ENCODE results near the gene GTPBP1. TPM values are rescaled to one million over a fixed set of nuclear protein-coding genes. Genes with fewer than 3 reads are reported as not detected.

Gene GTPBP1
- total and polyA plus RNA-seq, 2 of the 13 experiments (the other 11 are each of a cell fraction or from before 2014, with no cell fraction given): 22.3 to 27.0 TPM

DNA sequence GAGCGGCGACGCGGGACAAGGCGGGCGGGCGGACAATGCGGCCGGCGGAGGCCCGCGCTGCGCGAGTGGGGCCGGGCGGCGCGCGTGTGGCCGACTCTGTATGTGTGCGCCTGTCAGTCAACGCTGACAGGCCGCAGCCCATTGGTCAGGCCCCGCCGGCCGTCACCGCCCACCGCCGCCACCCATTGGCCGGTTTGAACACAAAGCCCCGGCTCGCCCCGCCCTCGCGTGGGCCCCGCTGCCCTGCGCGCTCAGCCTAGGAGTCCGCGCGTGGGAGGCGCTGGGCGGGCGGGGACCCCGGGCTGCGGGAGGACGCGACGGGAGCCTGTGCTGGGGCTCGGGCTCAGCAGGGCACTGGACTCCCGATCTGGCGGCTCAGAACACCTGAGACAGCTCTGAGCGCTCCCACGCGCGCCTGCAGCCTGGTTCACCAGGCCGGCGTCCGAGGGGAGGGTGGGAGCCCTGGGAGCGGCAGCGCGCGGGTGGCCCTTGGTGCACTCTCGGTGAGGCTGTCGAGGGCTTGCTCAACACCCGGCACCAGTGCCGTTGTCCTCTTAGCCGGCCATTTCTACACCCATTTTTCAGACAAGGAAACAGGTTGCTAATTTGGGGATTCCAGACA, 50.3 kb downstream of the GTPBP1 start, which contains the start of gene SUN2:
Gene SUN2 (minus strand): TSS at position 88 of the 622 bp plus-strand sequence. CDS start 3,370 bp downstream, outside the sequence.
- peaks cover 13 to 20% of the 10 kb centered on the region in 2 experiments; a peak in 4 of 5 replicates for H3K36me3 ChIP-seq (replicated peaks in 1 of 2; ENCODE audit: control insufficient read depth in 1 of 2, insufficient read depth in 2 of 2, low read length in 2 of 2)
- intact Hi-C loops (cut with micrococcal nuclease; ENCODE audit: unreplicated experiment): no loop called here
- H2AFZ ChIP-seq (ENCODE audit: low read length): no peak within 1 kb of the TSS
- no peaks in the 10 kb centered on the region; a peak in 2 of 5 replicates for H3K27me3 ChIP-seq (ENCODE audit: control insufficient read depth in 1 of 2, insufficient read depth in 2 of 2, low read length in 2 of 2)
- ChIA-PET POLR2A (interaction anchor here (0.7 to 1.6 kb wide), 5 partner anchors 8 to 643 kb away, joined by 3 to 5 read pairs (median 3); partner anchors contain the start of gene TOMM22), CTCF (ENCODE audit: low intra/inter-chr PET ratio, low total read pairs) (no interaction called here)
- FAIRE-seq (no peak), DNase-seq (ENCODE audit: low spot score) (peak; percentile 69), ATAC-seq (peak; percentile 63)
- H3K9me3 ChIP-seq (ENCODE audit: low read length): no peaks in the 10 kb centered on the region
- in situ Hi-C loops (cut with HindIII; ENCODE audit: extremely low pct_ligation_motif_present, low pct_unique_long_range_greater_than_20kb): no loop called here
- H3K9ac ChIP-seq (ENCODE audit: insufficient read depth, low read depth, low read length): peak within 1 kb of the TSS; percentile 91
- peak within 1 kb of the TSS; percentile 98 for H3K27ac ChIP-seq (ENCODE audit: extremely low read length, insufficient read depth, low read length)
- H3K4me1 ChIP-seq (ENCODE audit: insufficient read depth, low read length): peaks cover 61% of the 10 kb centered on the region
- peak within 1 kb of the TSS; percentile 69 to 92 (median 72) for H3K4me3 ChIP-seq (replicated peaks in 1 of 3; ENCODE audit: insufficient read depth in 1 of 3, low read depth in 2 of 3, low read length in 3 of 3)
- no peaks in the 10 kb centered on the region for H4K20me1 ChIP-seq (ENCODE audit: insufficient read depth, low read length)
- no TSS peak for BruUV-seq (replicated peaks)
- H3K4me2 ChIP-seq (ENCODE audit: low read depth, low read length): peak within 1 kb of the TSS; percentile 99
- WGBS (ENCODE audit: low lambda C conversion rate): 0% methylated on average over 5 of the region's 68 CpGs
- H3K79me2 ChIP-seq (ENCODE audit: insufficient read depth, low read length): peaks cover 3% of the 10 kb centered on the region
- TF ChIP-seq MEIS1 (CRISPR knock-in tag; IDR thresholded peaks at IDR 0.05; ENCODE audit: borderline replicate concordance) (peak; percentile 27; the same call in 1 of the 2 replicates), RARA (CRISPR knock-in tag; IDR thresholded peaks at IDR 0.05) (no peak), POLR2A (IDR thresholded peaks at IDR 0.05; ENCODE audit: insufficient read depth in 1 of 2, low read depth in 2 of 2, low read length in 2 of 2) (peak in 1 of 2 experiments; percentile 61; a peak in 1 of 4 replicates), FOXA1 (IDR thresholded peaks at IDR 0.05) (no peak), FOXA1 (CRISPR knock-in tag; IDR thresholded peaks at IDR 0.05) (0 out of 2 replicates have a peak, but pooled peaks have one; percentile 15), ZNF329 (CRISPR knock-in tag; IDR thresholded peaks at IDR 0.05; ENCODE audit: low read depth) (0 out of 2 replicates have a peak, but pooled peaks have one; percentile 16), RXRA (CRISPR knock-in tag; IDR thresholded peaks at IDR 0.05) (peak; percentile 26; the same call in 1 of the 2 replicates), ZBTB21 (CRISPR knock-in tag; IDR thresholded peaks at IDR 0.05) (no peak), ZNF644 (CRISPR knock-in tag; IDR thresholded peaks at IDR 0.05; ENCODE audit: low read depth) (no peak), ATF1 (CRISPR knock-in tag; IDR thresholded peaks at IDR 0.05) (no peak), ZSCAN29 (CRISPR knock-in tag; conservative IDR thresholded peaks at IDR 0.05) (no peak), NKX3-1 (CRISPR knock-in tag; IDR thresholded peaks at IDR 0.05) (no peak; the same call in 1 of the 2 replicates), ZNF205 (CRISPR knock-in tag; IDR thresholded peaks at IDR 0.05) (peak; percentile 15; the same call in 1 of the 2 replicates), CHCHD3 (CRISPR knock-in tag; IDR thresholded peaks at IDR 0.05) (no peak)
- TF ChIP-seq, protein P1, sequence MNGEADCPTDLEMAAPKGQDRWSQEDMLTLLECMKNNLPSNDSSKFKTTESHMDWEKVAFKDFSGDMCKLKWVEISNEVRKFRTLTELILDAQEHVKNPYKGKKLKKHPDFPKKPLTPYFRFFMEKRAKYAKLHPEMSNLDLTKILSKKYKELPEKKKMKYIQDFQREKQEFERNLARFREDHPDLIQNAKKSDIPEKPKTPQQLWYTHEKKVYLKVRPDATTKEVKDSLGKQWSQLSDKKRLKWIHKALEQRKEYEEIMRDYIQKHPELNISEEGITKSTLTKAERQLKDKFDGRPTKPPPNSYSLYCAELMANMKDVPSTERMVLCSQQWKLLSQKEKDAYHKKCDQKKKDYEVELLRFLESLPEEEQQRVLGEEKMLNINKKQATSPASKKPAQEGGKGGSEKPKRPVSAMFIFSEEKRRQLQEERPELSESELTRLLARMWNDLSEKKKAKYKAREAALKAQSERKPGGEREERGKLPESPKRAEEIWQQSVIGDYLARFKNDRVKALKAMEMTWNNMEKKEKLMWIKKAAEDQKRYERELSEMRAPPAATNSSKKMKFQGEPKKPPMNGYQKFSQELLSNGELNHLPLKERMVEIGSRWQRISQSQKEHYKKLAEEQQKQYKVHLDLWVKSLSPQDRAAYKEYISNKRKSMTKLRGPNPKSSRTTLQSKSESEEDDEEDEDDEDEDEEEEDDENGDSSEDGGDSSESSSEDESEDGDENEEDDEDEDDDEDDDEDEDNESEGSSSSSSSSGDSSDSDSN (CRISPR knock-in tag; IDR thresholded peaks at IDR 0.05): no peak
- TF ChIP-seq, protein P2, sequence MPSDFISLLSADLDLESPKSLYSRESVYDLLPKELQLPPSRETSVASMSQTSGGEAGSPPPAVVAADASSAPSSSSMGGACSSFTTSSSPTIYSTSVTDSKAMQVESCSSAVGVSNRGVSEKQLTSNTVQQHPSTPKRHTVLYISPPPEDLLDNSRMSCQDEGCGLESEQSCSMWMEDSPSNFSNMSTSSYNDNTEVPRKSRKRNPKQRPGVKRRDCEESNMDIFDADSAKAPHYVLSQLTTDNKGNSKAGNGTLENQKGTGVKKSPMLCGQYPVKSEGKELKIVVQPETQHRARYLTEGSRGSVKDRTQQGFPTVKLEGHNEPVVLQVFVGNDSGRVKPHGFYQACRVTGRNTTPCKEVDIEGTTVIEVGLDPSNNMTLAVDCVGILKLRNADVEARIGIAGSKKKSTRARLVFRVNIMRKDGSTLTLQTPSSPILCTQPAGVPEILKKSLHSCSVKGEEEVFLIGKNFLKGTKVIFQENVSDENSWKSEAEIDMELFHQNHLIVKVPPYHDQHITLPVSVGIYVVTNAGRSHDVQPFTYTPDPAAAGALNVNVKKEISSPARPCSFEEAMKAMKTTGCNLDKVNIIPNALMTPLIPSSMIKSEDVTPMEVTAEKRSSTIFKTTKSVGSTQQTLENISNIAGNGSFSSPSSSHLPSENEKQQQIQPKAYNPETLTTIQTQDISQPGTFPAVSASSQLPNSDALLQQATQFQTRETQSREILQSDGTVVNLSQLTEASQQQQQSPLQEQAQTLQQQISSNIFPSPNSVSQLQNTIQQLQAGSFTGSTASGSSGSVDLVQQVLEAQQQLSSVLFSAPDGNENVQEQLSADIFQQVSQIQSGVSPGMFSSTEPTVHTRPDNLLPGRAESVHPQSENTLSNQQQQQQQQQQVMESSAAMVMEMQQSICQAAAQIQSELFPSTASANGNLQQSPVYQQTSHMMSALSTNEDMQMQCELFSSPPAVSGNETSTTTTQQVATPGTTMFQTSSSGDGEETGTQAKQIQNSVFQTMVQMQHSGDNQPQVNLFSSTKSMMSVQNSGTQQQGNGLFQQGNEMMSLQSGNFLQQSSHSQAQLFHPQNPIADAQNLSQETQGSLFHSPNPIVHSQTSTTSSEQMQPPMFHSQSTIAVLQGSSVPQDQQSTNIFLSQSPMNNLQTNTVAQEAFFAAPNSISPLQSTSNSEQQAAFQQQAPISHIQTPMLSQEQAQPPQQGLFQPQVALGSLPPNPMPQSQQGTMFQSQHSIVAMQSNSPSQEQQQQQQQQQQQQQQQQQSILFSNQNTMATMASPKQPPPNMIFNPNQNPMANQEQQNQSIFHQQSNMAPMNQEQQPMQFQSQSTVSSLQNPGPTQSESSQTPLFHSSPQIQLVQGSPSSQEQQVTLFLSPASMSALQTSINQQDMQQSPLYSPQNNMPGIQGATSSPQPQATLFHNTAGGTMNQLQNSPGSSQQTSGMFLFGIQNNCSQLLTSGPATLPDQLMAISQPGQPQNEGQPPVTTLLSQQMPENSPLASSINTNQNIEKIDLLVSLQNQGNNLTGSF (CRISPR knock-in tag; IDR thresholded peaks at IDR 0.05): 0 out of 2 replicates have a peak, but pooled peaks have one; percentile 60
- TF ChIP-seq, protein P3, sequence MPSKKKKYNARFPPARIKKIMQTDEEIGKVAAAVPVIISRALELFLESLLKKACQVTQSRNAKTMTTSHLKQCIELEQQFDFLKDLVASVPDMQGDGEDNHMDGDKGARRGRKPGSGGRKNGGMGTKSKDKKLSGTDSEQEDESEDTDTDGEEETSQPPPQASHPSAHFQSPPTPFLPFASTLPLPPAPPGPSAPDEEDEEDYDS (CRISPR knock-in tag; IDR thresholded peaks at IDR 0.05): peak; percentile 20; the same call in 1 of the 2 replicates
- TF ChIP-seq, protein P4, sequence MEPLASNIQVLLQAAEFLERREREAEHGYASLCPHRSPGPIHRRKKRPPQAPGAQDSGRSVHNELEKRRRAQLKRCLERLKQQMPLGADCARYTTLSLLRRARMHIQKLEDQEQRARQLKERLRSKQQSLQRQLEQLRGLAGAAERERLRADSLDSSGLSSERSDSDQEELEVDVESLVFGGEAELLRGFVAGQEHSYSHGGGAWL (CRISPR knock-in tag; IDR thresholded peaks at IDR 0.05): 0 out of 2 replicates have a peak, but pooled peaks have one; percentile 15
